ENCODE data around the gene LRRC45.

LRRC45 gene

DNA sequence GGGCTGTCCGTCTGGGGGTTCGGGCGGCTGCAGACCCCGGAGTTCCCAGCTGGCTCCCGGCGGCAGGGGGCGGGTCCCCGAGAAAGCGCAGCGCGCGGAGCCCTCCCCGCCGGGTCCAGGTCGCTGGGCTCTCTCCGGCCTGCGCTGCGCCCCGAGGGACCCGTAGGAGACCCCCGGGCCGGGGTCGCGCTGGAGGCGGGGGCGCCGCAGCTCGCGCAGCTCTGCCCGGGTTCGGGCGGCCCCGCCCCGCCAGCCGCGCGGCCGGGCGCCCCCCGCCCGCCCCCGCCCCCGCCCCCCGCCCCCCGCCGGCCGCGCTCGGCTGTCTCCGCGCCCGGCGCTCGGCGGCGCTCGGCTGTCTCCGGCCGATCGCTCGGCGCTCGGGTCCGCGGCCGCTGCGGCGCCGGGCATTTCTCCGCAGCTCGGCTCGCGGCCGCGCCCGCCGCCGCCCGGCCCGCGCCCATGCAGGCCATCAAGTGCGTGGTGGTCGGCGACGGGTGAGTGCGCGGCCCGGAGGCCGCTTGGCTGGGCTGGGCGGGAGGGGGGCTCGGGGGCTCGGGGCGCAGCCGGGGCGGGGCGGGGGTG is 8.3 kb downstream of the LRRC45 start, which contains the start of gene RAC3:
RAC3 (plus strand) TSS at position 376 of the 582 bp plus-strand sequence; CDS start at position 460, 84 bp downstream.
- H3K4me3 ChIP-seq (ENCODE audit: low read length), result peak within 1 kb of the TSS; percentile 73
- TF ChIP-seq EZH2phosphoT487 (IDR thresholded peaks at IDR 0.05; ENCODE audit: low read depth), result no peak
- TF ChIP-seq, protein P1, sequence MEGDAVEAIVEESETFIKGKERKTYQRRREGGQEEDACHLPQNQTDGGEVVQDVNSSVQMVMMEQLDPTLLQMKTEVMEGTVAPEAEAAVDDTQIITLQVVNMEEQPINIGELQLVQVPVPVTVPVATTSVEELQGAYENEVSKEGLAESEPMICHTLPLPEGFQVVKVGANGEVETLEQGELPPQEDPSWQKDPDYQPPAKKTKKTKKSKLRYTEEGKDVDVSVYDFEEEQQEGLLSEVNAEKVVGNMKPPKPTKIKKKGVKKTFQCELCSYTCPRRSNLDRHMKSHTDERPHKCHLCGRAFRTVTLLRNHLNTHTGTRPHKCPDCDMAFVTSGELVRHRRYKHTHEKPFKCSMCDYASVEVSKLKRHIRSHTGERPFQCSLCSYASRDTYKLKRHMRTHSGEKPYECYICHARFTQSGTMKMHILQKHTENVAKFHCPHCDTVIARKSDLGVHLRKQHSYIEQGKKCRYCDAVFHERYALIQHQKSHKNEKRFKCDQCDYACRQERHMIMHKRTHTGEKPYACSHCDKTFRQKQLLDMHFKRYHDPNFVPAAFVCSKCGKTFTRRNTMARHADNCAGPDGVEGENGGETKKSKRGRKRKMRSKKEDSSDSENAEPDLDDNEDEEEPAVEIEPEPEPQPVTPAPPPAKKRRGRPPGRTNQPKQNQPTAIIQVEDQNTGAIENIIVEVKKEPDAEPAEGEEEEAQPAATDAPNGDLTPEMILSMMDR (IDR thresholded peaks at IDR 0.05; ENCODE audit: low read depth, low read length), result no peak
- H3K36me3 ChIP-seq (replicated peaks; ENCODE audit: low read depth, low read length), result peaks cover 5% of the 10 kb centered on the region
- no peak within 1 kb of the TSS for H2AFZ ChIP-seq (ENCODE audit: low read depth, low read length)
- H3K4me2 ChIP-seq (ENCODE audit: low read length), result peak within 1 kb of the TSS; percentile 69
- no peaks in the 10 kb centered on the region for H3K9me3 ChIP-seq (ENCODE audit: insufficient read depth, low read length)
- H3K27me3 ChIP-seq (ENCODE audit: low read depth, low read length), result no peaks in the 10 kb centered on the region
- no peak within 1 kb of the TSS for H3K27ac ChIP-seq (ENCODE audit: low read length)
- H3K79me2 ChIP-seq (ENCODE audit: low read length), result peaks cover 1% of the 10 kb centered on the region
- H4K20me1 ChIP-seq (ENCODE audit: insufficient read depth, low read length), result no peaks in the 10 kb centered on the region; the same call in 1 of the 2 replicates
- peak within 1 kb of the TSS; percentile 19; the same call in 1 of the 2 replicates for H3K9ac ChIP-seq (ENCODE audit: low read length)
- peaks cover 25% of the 10 kb centered on the region for H3K4me1 ChIP-seq (ENCODE audit: low read length)

DNA sequence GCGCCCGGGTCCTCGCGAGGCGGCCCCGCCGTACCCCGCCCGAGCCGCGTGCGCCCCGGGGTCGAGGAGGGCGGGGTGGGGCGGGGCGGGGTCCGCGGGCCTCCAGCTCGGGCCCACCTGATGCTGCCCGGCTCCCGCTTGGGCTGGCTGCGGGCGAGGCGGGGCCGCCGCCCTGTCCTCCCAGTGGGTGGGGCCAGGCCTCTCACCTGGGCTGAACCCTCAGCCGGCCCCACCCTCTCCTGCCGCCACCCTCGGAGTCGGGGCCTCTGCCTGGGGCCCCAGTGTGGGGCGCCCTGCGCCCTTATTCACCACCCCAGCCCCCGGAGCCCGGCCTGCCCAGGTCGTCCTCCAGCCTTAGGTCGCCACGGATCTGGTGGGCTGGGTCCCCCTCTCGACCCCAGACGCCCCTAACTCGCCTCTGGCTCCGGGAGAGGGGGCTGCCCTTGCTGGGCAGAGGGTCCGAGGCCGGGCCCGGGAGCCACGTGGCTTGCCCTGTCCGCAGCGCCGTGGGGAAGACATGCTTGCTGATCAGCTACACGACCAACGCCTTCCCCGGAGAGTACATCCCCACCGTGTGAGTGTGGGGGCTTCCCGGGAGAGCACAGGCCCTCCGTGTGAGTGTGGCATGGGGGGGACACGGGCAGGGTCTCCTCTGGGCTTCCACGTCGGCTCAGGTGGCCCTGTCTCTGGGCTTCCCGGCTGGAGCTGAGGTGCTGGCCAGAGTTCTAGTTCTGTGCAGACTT is 9.0 kb downstream of the LRRC45 start:
- Histone ChIP-seq H4K20me1 (ENCODE audit: insufficient read depth, low read length) (peaks cover 5% of the 10 kb centered on the region; the same call in 1 of the 2 replicates), H3K27ac (ENCODE audit: low read length) (no peak overlapping the region), H3K4me2 (ENCODE audit: low read length) (peak overlapping the region; percentile 60), H3K9me3 (ENCODE audit: insufficient read depth, low read length) (no peaks in the 10 kb centered on the region), H3K36me3 (replicated peaks; ENCODE audit: low read depth, low read length) (peaks cover 7% of the 10 kb centered on the region), H3K9ac (ENCODE audit: low read length) (0 out of 2 replicates have a peak overlapping the region, but pooled peaks have one; percentile 19), H3K4me3 (ENCODE audit: low read length) (peak overlapping the region; percentile 65), H2AFZ (ENCODE audit: low read depth, low read length) (no peak overlapping the region), H3K4me1 (ENCODE audit: low read length) (peaks cover 26% of the 10 kb centered on the region), H3K27me3 (ENCODE audit: low read depth, low read length) (no peaks in the 10 kb centered on the region), H3K79me2 (ENCODE audit: low read length) (peaks cover 7% of the 10 kb centered on the region)
- TF ChIP-seq, protein P1 (IDR thresholded peaks at IDR 0.05; ENCODE audit: low read depth, low read length), result no peak
- no peak for TF ChIP-seq EZH2phosphoT487 (IDR thresholded peaks at IDR 0.05; ENCODE audit: low read depth)

DNA sequence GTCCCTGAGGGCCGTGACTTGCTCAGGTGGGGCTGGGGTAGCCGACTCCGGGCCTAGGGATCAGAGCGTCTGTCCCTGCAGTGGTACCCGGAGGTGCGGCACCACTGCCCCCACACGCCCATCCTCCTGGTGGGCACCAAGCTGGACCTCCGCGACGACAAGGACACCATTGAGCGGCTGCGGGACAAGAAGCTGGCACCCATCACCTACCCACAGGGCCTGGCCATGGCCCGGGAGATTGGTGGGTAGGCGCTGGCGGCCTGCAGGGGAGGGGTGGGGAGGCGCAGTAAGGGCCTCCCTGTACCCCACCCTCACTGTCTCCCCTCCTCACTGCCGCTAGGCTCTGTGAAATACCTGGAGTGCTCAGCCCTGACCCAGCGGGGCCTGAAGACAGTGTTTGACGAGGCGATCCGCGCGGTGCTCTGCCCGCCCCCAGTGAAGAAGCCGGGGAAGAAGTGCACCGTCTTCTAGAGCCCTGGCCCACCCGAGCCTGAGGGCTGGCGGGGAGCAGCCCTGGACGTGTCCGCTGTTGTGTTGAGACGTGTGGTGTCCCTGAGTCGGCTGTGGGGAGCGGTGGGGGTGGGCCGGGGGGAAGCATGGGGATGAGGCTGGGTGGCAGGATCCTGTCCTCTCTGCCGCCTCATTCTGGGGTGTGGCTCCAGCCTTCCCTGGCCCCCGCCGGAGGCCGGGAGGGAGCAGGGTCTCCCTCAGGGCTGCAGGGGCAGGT is 10.4 kb downstream of the LRRC45 start:
- H3K4me3 ChIP-seq (ENCODE audit: low read length), result no peak overlapping the region
- H2AFZ ChIP-seq (ENCODE audit: low read depth, low read length), result no peak overlapping the region
- no peak overlapping the region for H3K27ac ChIP-seq (ENCODE audit: low read length)
- H3K4me1 ChIP-seq (ENCODE audit: low read length), result peaks cover 16% of the 10 kb centered on the region
- no peaks in the 10 kb centered on the region for H3K9me3 ChIP-seq (ENCODE audit: insufficient read depth, low read length)
- H3K36me3 ChIP-seq (replicated peaks; ENCODE audit: low read depth, low read length), result peaks cover 7% of the 10 kb centered on the region
- H3K27me3 ChIP-seq (ENCODE audit: low read depth, low read length), result no peaks in the 10 kb centered on the region
- H3K79me2 ChIP-seq (ENCODE audit: low read length), result peaks cover 7% of the 10 kb centered on the region
- H3K4me2 ChIP-seq (ENCODE audit: low read length), result no peak overlapping the region
- H3K9ac ChIP-seq (ENCODE audit: low read length), result no peak overlapping the region
- no peak for TF ChIP-seq EZH2phosphoT487 (IDR thresholded peaks at IDR 0.05; ENCODE audit: low read depth)
- TF ChIP-seq, protein P1 (IDR thresholded peaks at IDR 0.05; ENCODE audit: low read depth, low read length), result no peak
- H4K20me1 ChIP-seq (ENCODE audit: insufficient read depth, low read length), result peaks cover 5% of the 10 kb centered on the region; the same call in 1 of the 2 replicates
